RWPE1 (cell line): Measurements from ENCODE around the gene HNF1A.

Source experiments
- CTCF ChIA-PET: fragments of 350-600 bp; sonication (Branson Sonifier 250); formaldehyde crosslinking; extraction: SDS; loops from one replicate; lab custom pipeline; 2021; lab: Yijun Ruan, JAX
- POLR2A ChIA-PET: fragments of 400-600 bp; formaldehyde crosslinking; extraction: SDS; loops from one replicate; lab custom pipeline; 2020; ENCODE audit warnings: antibody characterized with exemption; ENCODE audit not compliant: low non-redundant PET; lab: Yijun Ruan, JAX
- DNase-seq: peaks from one replicate; pipeline ENCODE4 v3.0.0; 2012; ENCODE audit warnings: low spot score
- H3K27ac ChIP-seq: fragments of 450-650 bp; 2 replicates; pipeline ENCODE4 v1.5.1; 2017
- CTCF ChIP-seq: fragments of 450-650 bp; conservative IDR thresholded peaks from 2 replicates; pipeline ENCODE4 v1.5.1; 2017; ENCODE audit warnings: low read depth, mild to moderate bottlenecking

HNF1A gene

GRCh38 chr12:121001841-121002483 is 23.6 kb downstream of the HNF1A start:
- DNase-seq, result no peak
- POLR2A ChIA-PET, result no interaction called here
- CTCF ChIA-PET, result no interaction called here
- no peak overlapping the region for H3K27ac ChIP-seq
- no peak for TF ChIP-seq CTCF

- no peak overlapping the region for H3K27ac ChIP-seq
- POLR2A ChIA-PET, result no interaction called here
- TF ChIP-seq CTCF, result no peak
- CTCF ChIA-PET, result no interaction called here
- DNase-seq, result no peak
Measured at GRCh38 chr12:121003650-121004049, 25.3 kb downstream of the HNF1A start.

GRCh38 chr12:121004253-121004815 is 26.0 kb downstream of the HNF1A start:
- ChIA-PET POLR2A (no interaction called here), CTCF (no interaction called here)
- TF ChIP-seq CTCF, result no peak
- DNase-seq, result no peak
- H3K27ac ChIP-seq, result no peak overlapping the region

GRCh38 chr12:121005346-121005815 is 27.0 kb downstream of the HNF1A start:
- peak; percentile 43 for TF ChIP-seq CTCF
- H3K27ac ChIP-seq, result no peak overlapping the region; the same call in 1 of the 2 replicates
- POLR2A ChIA-PET, result no interaction called here
- no peak for DNase-seq
- CTCF ChIA-PET, result interaction anchor here (0.5 to 0.8 kb wide), 3 partner anchors 30 to 241 kb away, joined by 3 to 6 read pairs (median 3); no protein-coding TSS in a partner anchor

- no peak for TF ChIP-seq CTCF
- POLR2A ChIA-PET, result no interaction called here
- CTCF ChIA-PET, result interaction anchor here (0.7 to 2.5 kb wide), 4 partner anchors 62 to 360 kb away, joined by 4 to 13 read pairs (median 4); no protein-coding TSS in a partner anchor
Measured at GRCh38 chr12:121008347-121009098, 30.2 kb downstream of the HNF1A start.

GRCh38 chr12:121009741-121010140 is 31.4 kb downstream of the HNF1A start:
- TF ChIP-seq CTCF, result peak; percentile 30
- POLR2A ChIA-PET, result no interaction called here
- H3K27ac ChIP-seq, result no peak overlapping the region
- DNase-seq, result peak; percentile 51
- CTCF ChIA-PET, result interaction anchor here (0.6 to 2.5 kb wide), 6 partner anchors 38 to 362 kb away, joined by 3 to 13 read pairs (median 4); no protein-coding TSS in a partner anchor

More at GRCh38 chr12:121008347-121009098, 30.2 kb downstream of the HNF1A start:
- DNase-seq, result no peak
- no peak overlapping the region for H3K27ac ChIP-seq
